ENCODE data around the gene RAD51B.

DNA sequence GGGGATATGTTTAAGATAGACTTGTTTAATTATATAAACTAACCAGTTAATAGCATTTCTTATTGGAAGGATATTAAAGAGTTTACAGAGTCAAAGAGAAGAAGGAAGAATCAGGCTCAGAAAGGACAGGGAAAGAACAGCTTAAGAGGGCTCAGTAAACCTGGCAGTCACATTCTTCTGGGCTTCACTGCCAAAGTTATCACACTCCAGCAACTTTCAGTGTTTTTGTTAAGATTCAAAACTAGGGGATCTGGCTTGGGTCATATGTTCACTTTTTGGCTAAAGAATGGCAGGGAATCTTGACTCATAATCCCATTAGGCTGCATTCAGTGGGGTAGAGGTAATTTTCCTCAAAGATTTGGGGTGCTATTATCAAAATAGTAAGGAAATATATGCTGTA, 312.3 kb downstream of the RAD51B start:
- TF ChIP-seq, protein P1, sequence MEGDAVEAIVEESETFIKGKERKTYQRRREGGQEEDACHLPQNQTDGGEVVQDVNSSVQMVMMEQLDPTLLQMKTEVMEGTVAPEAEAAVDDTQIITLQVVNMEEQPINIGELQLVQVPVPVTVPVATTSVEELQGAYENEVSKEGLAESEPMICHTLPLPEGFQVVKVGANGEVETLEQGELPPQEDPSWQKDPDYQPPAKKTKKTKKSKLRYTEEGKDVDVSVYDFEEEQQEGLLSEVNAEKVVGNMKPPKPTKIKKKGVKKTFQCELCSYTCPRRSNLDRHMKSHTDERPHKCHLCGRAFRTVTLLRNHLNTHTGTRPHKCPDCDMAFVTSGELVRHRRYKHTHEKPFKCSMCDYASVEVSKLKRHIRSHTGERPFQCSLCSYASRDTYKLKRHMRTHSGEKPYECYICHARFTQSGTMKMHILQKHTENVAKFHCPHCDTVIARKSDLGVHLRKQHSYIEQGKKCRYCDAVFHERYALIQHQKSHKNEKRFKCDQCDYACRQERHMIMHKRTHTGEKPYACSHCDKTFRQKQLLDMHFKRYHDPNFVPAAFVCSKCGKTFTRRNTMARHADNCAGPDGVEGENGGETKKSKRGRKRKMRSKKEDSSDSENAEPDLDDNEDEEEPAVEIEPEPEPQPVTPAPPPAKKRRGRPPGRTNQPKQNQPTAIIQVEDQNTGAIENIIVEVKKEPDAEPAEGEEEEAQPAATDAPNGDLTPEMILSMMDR (conservative IDR thresholded peaks at IDR 0.05), result no peak
- no peak for TF ChIP-seq EZH2 (IDR thresholded peaks at IDR 0.05; ENCODE audit: low read depth)
